Panc1 (cell line): ENCODE results near the gene NEK6. TPM values are rescaled to one million over a fixed set of nuclear protein-coding genes. Genes with fewer than 3 reads are reported as not detected.

Experiments used
- ATAC-seq: fragments of 200-7000 bp; cut with Tn5 transposase; 2 replicates; pipeline ENCODE4 v1.9.1; 2020; ENCODE audit warnings: mild to moderate bottlenecking, moderate library complexity
- BruUV-seq: library from RNA; stranded (reverse); fragments of 400-500 nt; replicated peaks from 2 replicates; lab custom pipeline; 2021; lab: Mats Ljungman, UMichigan
- CTCF ChIA-PET: fragments of 300-600 bp; sonication (Branson Sonifier 250); formaldehyde crosslinking; loops from one replicate; lab custom pipeline; 2022; ENCODE audit warnings: antibody characterized with exemption; lab: Charles Lee
- POLR2A ChIA-PET: fragments of 300-600 bp; sonication (Branson Sonifier 250); formaldehyde crosslinking; loops from one replicate; lab custom pipeline; 2022; ENCODE audit warnings: antibody characterized with exemption; lab: Charles Lee
- DNase-seq: peaks from one replicate; pipeline ENCODE4 v3.0.0-alpha.2; 2010; ENCODE audit warnings: low read depth, low spot score
- H3K27ac ChIP-seq: 2 replicates; pipeline ENCODE4 v1.5.1; 2011; ENCODE audit warnings: mild to moderate bottlenecking, low read length, inconsistent platforms
- H3K27me3 ChIP-seq: fragments of 200-500 bp; sonication (Bioruptor generic); 2 replicates; pipeline ENCODE4 v1.6.0; 2014; ENCODE audit warnings: low read length, inconsistent platforms; ENCODE audit not compliant: control insufficient read depth, insufficient read depth
- H3K36me3 ChIP-seq: fragments of 200-500 bp; sonication (Bioruptor generic); 2 replicates; pipeline ENCODE4 v1.5.1; 2014; ENCODE audit warnings: inconsistent platforms, mild to moderate bottlenecking, low read length, moderate library complexity; ENCODE audit not compliant: control insufficient read depth, insufficient read depth
- H3K4me1 ChIP-seq: 2 replicates; pipeline ENCODE4 v1.5.1; 2011; ENCODE audit warnings: inconsistent platforms, mild to moderate bottlenecking, low read length, moderate library complexity; ENCODE audit not compliant: control insufficient read depth, insufficient read depth
- H3K4me3 ChIP-seq, 2 experiments: 2 replicates each; pipeline ENCODE4 v1.5.1; 2011 to 2012; ENCODE audit warnings: low read depth in 2 of 2, low read length in 2 of 2, mild to moderate bottlenecking in 2 of 2, inconsistent platforms in 1 of 2, moderate library complexity in 1 of 2
- H3K9me3 ChIP-seq: fragments of 200-500 bp; sonication (Bioruptor generic); 2 replicates; pipeline ENCODE4 v1.5.1; 2014; ENCODE audit warnings: low read depth, mild to moderate bottlenecking, inconsistent platforms, low read length, moderate library complexity; ENCODE audit not compliant: control insufficient read depth, insufficient read depth
- POLR2AphosphoS5 ChIP-seq: IDR thresholded peaks from 2 replicates; pipeline ENCODE4 v1.6.1; 2012; ENCODE audit warnings: mild to moderate bottlenecking, low read depth, low read length, moderate library complexity
- SIN3A ChIP-seq: IDR thresholded peaks from 2 replicates; pipeline ENCODE4 v1.6.1; 2012; ENCODE audit warnings: low read depth, mild to moderate bottlenecking, low read length, moderate library complexity, borderline replicate concordance; ENCODE audit not compliant: insufficient read depth
- TCF7L2 ChIP-seq: IDR thresholded peaks from 2 replicates; pipeline ENCODE4 v1.6.1; 2011; ENCODE audit warnings: mild to moderate bottlenecking, low read depth, low read length, inconsistent platforms
- in situ Hi-C: cut with HindIII; loops from 2 replicates; pipeline ENCODE4 v1.10.0; 2016; ENCODE audit warnings: low sequenced_read_pairs, low pct_unique_long_range_greater_than_20kb
- intact Hi-C: fragments of 100-400 bp; cut with micrococcal nuclease; formaldehyde crosslinking; loops from one replicate; pipeline ENCODE4 v1.10.0; 2022; ENCODE audit not compliant: unreplicated experiment
- total RNA-seq: library from RNA; stranded (reverse); gene quantifications from one replicate; pipeline ENCODE4 v1.2.1, GENCODE V29; 2021; ENCODE audit not compliant: unreplicated experiment
- TF ChIP-seq, protein P1 (sequence below): fragments of 450-650 bp; IDR thresholded peaks from 2 replicates; pipeline ENCODE4 v1.5.1; 2017; ENCODE audit warnings: mild to moderate bottlenecking
- TF ChIP-seq, protein P2 (sequence below), 2 experiments: IDR thresholded peaks; 2 replicates each; pipeline ENCODE4 v1.6.1; 2011 to 2012; ENCODE audit warnings: low read depth in 2 of 2, control low read depth in 1 of 2, low read length in 1 of 2, mild to moderate bottlenecking in 1 of 2, moderate library complexity in 1 of 2; ENCODE audit not compliant: insufficient read depth in 1 of 2

NEK6 gene
- total RNA-seq, 1 experiment from 2014 or later: 56.3 TPM

GRCh38 chr9:124358631-124359030 is 100.9 kb downstream of the NEK6 start:
- H3K36me3 ChIP-seq: no peaks in the 10 kb centered on the region
- BruUV-seq: no TSS peak
- ChIA-PET POLR2A (no interaction called here), CTCF (interaction anchor here (0.5 kb wide), 1 partner anchor 427 kb away, joined by 3 read pairs; no protein-coding TSS in a partner anchor)
- DNase-seq (no peak), ATAC-seq (no peak)
- intact Hi-C loops (no loop called here), in situ Hi-C loops (no loop called here)
- no peaks in the 10 kb centered on the region for H3K9me3 ChIP-seq
- H3K4me1 ChIP-seq: peaks cover 44% of the 10 kb centered on the region
- no peaks in the 10 kb centered on the region for H3K27me3 ChIP-seq
- TF ChIP-seq, protein P1, sequence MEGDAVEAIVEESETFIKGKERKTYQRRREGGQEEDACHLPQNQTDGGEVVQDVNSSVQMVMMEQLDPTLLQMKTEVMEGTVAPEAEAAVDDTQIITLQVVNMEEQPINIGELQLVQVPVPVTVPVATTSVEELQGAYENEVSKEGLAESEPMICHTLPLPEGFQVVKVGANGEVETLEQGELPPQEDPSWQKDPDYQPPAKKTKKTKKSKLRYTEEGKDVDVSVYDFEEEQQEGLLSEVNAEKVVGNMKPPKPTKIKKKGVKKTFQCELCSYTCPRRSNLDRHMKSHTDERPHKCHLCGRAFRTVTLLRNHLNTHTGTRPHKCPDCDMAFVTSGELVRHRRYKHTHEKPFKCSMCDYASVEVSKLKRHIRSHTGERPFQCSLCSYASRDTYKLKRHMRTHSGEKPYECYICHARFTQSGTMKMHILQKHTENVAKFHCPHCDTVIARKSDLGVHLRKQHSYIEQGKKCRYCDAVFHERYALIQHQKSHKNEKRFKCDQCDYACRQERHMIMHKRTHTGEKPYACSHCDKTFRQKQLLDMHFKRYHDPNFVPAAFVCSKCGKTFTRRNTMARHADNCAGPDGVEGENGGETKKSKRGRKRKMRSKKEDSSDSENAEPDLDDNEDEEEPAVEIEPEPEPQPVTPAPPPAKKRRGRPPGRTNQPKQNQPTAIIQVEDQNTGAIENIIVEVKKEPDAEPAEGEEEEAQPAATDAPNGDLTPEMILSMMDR: no peak
- no peak for TF ChIP-seq POLR2AphosphoS5
- no peak for TF ChIP-seq SIN3A
- TF ChIP-seq TCF7L2: no peak
- TF ChIP-seq, protein P2, sequence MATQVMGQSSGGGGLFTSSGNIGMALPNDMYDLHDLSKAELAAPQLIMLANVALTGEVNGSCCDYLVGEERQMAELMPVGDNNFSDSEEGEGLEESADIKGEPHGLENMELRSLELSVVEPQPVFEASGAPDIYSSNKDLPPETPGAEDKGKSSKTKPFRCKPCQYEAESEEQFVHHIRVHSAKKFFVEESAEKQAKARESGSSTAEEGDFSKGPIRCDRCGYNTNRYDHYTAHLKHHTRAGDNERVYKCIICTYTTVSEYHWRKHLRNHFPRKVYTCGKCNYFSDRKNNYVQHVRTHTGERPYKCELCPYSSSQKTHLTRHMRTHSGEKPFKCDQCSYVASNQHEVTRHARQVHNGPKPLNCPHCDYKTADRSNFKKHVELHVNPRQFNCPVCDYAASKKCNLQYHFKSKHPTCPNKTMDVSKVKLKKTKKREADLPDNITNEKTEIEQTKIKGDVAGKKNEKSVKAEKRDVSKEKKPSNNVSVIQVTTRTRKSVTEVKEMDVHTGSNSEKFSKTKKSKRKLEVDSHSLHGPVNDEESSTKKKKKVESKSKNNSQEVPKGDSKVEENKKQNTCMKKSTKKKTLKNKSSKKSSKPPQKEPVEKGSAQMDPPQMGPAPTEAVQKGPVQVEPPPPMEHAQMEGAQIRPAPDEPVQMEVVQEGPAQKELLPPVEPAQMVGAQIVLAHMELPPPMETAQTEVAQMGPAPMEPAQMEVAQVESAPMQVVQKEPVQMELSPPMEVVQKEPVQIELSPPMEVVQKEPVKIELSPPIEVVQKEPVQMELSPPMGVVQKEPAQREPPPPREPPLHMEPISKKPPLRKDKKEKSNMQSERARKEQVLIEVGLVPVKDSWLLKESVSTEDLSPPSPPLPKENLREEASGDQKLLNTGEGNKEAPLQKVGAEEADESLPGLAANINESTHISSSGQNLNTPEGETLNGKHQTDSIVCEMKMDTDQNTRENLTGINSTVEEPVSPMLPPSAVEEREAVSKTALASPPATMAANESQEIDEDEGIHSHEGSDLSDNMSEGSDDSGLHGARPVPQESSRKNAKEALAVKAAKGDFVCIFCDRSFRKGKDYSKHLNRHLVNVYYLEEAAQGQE (IDR thresholded peaks at IDR 0.05; ENCODE audit: insufficient read depth in 1 of 2, low read depth in 2 of 2, low read length in 1 of 2): no peak
- no peak overlapping the region for H3K4me3 ChIP-seq
- H3K27ac ChIP-seq: no peak overlapping the region; the same call in 1 of the 2 replicates

DNA sequence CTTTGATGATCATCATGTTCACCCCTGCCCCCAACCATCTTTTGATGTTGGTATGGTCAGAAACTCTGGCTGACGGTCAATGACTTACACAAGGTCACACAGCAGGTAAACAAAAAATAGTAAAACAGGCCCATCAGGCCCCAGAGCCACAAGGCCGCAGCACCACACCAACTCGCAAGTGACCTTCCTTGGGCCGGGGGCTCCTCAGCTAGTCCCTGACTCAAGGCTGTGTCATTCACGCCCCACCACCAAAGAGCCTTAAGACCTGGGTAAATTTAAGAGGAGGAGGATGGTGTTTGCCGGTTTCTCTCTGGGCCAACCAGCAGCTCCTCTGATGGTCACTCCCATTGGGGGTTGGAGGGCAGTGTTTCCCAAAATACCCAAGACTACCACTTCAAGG is 101.7 kb downstream of the NEK6 start:
- TF ChIP-seq, protein P1: no peak
- TF ChIP-seq TCF7L2 (no peak), SIN3A (no peak), POLR2AphosphoS5 (no peak)
- TF ChIP-seq, protein P2 (IDR thresholded peaks at IDR 0.05; ENCODE audit: insufficient read depth in 1 of 2, low read depth in 2 of 2, low read length in 1 of 2): no peak
- no peak for DNase-seq
- BruUV-seq: no TSS peak
- Histone ChIP-seq H3K27ac (no peak overlapping the region), H3K4me3 (no peak overlapping the region), H3K27me3 (no peaks in the 10 kb centered on the region), H3K36me3 (no peaks in the 10 kb centered on the region), H3K4me1 (peaks cover 37% of the 10 kb centered on the region), H3K9me3 (no peaks in the 10 kb centered on the region)
- intact Hi-C loops: no loop called here
- in situ Hi-C loops: no loop called here
- ChIA-PET CTCF (no interaction called here), POLR2A (no interaction called here)
- ATAC-seq: no peak
